SK-N-MC (cell line): ENCODE data around the gene SMYD3.

Experiments used
- DNase-seq: peaks from one replicate; pipeline ENCODE4 v3.0.0-alpha.2; 2011; ENCODE audit warnings: low read depth, low spot score
- H3K27ac ChIP-seq: fragments of 200-600 bp; sonication (generic); 2 replicates; pipeline ENCODE4 v1.5.1; 2016; ENCODE audit warnings: mixed run types
- H3K36me3 ChIP-seq: fragments of 200-600 bp; sonication (generic); 2 replicates; pipeline ENCODE4 v1.6.1; 2017; ENCODE audit warnings: antibody characterized with exemption, low read length, mixed read lengths; ENCODE audit not compliant: insufficient read depth
- H3K4me3 ChIP-seq: fragments of 200-600 bp; sonication (generic); 2 replicates; pipeline ENCODE4 v1.5.1; 2016
- H3K9ac ChIP-seq: fragments of 200-600 bp; sonication (generic); 2 replicates; pipeline ENCODE4 v1.8.0; 2017; ENCODE audit warnings: mixed run types, mixed read lengths; ENCODE audit not compliant: insufficient read length
- H3K9me3 ChIP-seq: fragments of 200-600 bp; sonication (generic); 2 replicates; pipeline ENCODE4 v1.6.1; 2017; ENCODE audit warnings: low read depth, mild to moderate bottlenecking, antibody characterized with exemption, low read length, moderate library complexity, mixed read lengths
- EZH2 ChIP-seq: fragments of 200-600 bp; sonication (generic); IDR thresholded peaks from one replicate; pipeline ENCODE4 v1.6.1; 2017; ENCODE audit warnings: antibody characterized with exemption
- FOXP2 ChIP-seq: optimal IDR thresholded peaks from 2 replicates; pipeline ENCODE3; 2011; ENCODE audit warnings: mild to moderate bottlenecking, moderate library complexity; ENCODE audit not compliant: insufficient read depth; ENCODE audit errors: extremely low read length, control extremely low read depth
- POLR2AphosphoS5 ChIP-seq: IDR thresholded peaks from 2 replicates; pipeline ENCODE4 v1.6.1; 2012; ENCODE audit warnings: mild to moderate bottlenecking, low read depth, low read length, borderline replicate concordance

SMYD3 gene

GRCh38 chr1:245895455-245895959, 611.6 kb downstream of the SMYD3 start:
- Histone ChIP-seq H3K9me3 (no peaks in the 10 kb centered on the region), H3K4me3 (no peak overlapping the region), H3K27ac (no peak overlapping the region), H3K9ac (no peak overlapping the region), H3K36me3 (no peaks in the 10 kb centered on the region)
- TF ChIP-seq EZH2 = no peak
- no peak for TF ChIP-seq FOXP2
- TF ChIP-seq POLR2AphosphoS5 = no peak
- no peak for DNase-seq

- Histone ChIP-seq H3K9me3 (no peaks in the 10 kb centered on the region), H3K4me3 (no peak overlapping the region), H3K9ac (no peak overlapping the region), H3K27ac (no peak overlapping the region), H3K36me3 (no peaks in the 10 kb centered on the region)
- TF ChIP-seq EZH2 = no peak
- TF ChIP-seq FOXP2 = no peak
- no peak for TF ChIP-seq POLR2AphosphoS5
- DNase-seq = no peak
Observed at GRCh38 chr1:245894843-245895242, 612.2 kb downstream of the SMYD3 start.

- TF ChIP-seq EZH2 (no peak), FOXP2 (no peak), POLR2AphosphoS5 (no peak)
- no peak overlapping the region for H3K27ac ChIP-seq
- DNase-seq = no peak
- H3K4me3 ChIP-seq = no peak overlapping the region
- H3K9me3 ChIP-seq = no peaks in the 10 kb centered on the region
- no peak overlapping the region for H3K9ac ChIP-seq
- no peaks in the 10 kb centered on the region for H3K36me3 ChIP-seq
Observed at GRCh38 chr1:245893025-245893424, 614.1 kb downstream of the SMYD3 start.

- no peak overlapping the region for H3K27ac ChIP-seq
- H3K9me3 ChIP-seq = no peaks in the 10 kb centered on the region
- H3K9ac ChIP-seq = no peak overlapping the region
- TF ChIP-seq POLR2AphosphoS5 (no peak), FOXP2 (no peak), EZH2 (no peak)
- no peak overlapping the region for H3K4me3 ChIP-seq
- no peak for DNase-seq
- H3K36me3 ChIP-seq = no peaks in the 10 kb centered on the region
Observed at GRCh38 chr1:245888809-245889208, 618.3 kb downstream of the SMYD3 start.

- Histone ChIP-seq H3K27ac (no peak overlapping the region), H3K9me3 (no peaks in the 10 kb centered on the region), H3K9ac (no peak overlapping the region), H3K36me3 (no peaks in the 10 kb centered on the region), H3K4me3 (no peak overlapping the region)
- DNase-seq = no peak
- no peak for TF ChIP-seq EZH2
- no peak for TF ChIP-seq FOXP2
- TF ChIP-seq POLR2AphosphoS5 = no peak
Observed at GRCh38 chr1:245887829-245888228, 619.2 kb downstream of the SMYD3 start.

- Histone ChIP-seq H3K36me3 (no peaks in the 10 kb centered on the region), H3K4me3 (no peak overlapping the region), H3K27ac (no peak overlapping the region), H3K9me3 (no peaks in the 10 kb centered on the region), H3K9ac (no peak overlapping the region)
- no peak for DNase-seq
- TF ChIP-seq POLR2AphosphoS5 (no peak), EZH2 (no peak), FOXP2 (no peak)
Observed at GRCh38 chr1:245881767-245882391, 625.2 kb downstream of the SMYD3 start.

GRCh38 chr1:245880754-245881403, 626.2 kb downstream of the SMYD3 start:
- no peak for DNase-seq
- Histone ChIP-seq H3K27ac (no peak overlapping the region), H3K9ac (no peak overlapping the region), H3K9me3 (no peaks in the 10 kb centered on the region), H3K4me3 (no peak overlapping the region), H3K36me3 (no peaks in the 10 kb centered on the region)
- TF ChIP-seq EZH2 (no peak), POLR2AphosphoS5 (no peak)

- no peak overlapping the region for H3K27ac ChIP-seq
- no peak overlapping the region for H3K9ac ChIP-seq
- no peaks in the 10 kb centered on the region for H3K36me3 ChIP-seq
- no peak for DNase-seq
- TF ChIP-seq POLR2AphosphoS5 = no peak
- no peak for TF ChIP-seq FOXP2
- H3K9me3 ChIP-seq = no peaks in the 10 kb centered on the region
- no peak overlapping the region for H3K4me3 ChIP-seq
Observed at GRCh38 chr1:245879091-245879490, 628.0 kb downstream of the SMYD3 start.
